ENCODE measurements around the gene GPNMB.

GPNMB gene

DNA sequence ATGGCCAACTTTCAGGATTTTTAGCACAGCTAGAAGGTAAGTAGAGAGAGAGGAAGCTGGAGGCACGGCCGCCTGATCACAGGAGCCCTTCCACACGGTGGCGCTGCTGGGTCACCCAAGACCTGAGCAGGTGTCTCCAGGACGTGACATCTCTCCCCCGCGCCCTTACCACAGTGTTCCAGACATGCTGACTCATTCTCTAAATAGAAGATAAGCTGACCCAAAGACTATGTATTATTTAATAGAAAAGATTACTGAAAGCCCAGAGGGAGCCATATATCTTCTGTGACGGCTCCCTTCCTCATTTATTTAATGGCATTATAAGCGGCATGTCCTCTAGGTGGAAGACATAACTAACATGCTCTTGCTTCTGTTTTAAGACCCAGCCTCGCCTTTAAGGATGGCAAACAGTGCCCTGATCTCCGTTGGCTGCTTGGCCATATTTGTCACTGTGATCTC lies 26.6 kb downstream of the GPNMB start:
- peak; percentile 86 for DNase-seq (ENCODE audit: low read depth)

DNA sequence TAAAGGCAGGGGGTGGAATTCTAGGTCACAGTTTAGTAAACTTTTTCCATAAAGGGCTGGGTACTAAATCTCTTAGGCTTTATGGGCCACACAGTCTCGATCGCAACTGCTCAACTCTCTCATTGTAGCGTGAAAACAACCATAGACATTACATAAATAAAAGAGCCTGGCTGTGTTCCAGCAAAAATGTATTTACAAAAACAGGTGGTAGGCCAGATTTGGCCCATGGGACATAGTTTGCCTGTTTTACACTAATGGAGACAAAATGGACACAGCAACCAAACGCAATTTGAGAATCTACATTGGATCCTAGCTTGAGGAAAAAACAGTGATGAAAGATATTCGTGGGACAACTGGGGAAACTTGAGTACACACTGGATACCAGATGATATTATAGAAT lies 29.3 kb downstream of the GPNMB start:
- no peak for DNase-seq (ENCODE audit: low read depth)

DNA sequence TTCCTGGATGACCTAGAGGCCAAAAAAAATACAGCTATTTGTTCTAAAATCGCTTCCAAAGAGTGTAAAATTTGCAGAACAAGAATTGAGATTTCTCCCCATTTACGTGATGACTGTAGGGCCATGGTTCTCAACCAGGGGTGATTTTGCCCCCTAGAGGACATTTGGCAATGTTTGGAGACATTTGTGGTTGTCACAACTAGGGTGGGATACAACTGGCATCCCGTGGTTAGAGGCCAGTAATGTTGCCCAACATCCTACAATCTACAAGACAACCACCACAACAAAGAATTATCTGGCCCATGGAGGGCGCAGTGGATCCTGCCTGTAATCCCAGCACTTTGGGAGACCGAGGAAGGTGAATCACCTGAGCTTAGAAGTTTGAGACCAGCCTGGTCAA lies 29.8 kb downstream of the GPNMB start:
- no peak for DNase-seq (ENCODE audit: low read depth)

DNA sequence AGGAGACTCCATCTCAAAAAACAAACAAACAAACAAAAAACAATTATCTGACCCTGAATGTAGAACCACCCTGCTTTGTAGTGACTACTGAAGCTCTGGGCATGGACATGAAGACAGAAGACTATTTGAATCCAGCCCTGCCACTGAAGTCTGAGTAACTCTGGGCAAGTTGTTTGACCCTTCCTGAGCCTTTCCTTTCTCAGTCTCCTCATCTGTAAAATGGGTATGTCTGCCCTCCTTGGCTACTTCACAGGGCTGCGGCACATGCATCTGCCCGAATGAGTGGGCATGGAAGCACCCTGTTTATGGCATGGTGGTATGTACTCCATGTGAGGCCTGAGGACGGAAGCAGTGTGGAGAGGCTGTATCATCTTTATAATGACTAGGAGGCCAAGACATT lies 30.4 kb downstream of the GPNMB start:
- DNase-seq (ENCODE audit: low read depth): no peak

DNA sequence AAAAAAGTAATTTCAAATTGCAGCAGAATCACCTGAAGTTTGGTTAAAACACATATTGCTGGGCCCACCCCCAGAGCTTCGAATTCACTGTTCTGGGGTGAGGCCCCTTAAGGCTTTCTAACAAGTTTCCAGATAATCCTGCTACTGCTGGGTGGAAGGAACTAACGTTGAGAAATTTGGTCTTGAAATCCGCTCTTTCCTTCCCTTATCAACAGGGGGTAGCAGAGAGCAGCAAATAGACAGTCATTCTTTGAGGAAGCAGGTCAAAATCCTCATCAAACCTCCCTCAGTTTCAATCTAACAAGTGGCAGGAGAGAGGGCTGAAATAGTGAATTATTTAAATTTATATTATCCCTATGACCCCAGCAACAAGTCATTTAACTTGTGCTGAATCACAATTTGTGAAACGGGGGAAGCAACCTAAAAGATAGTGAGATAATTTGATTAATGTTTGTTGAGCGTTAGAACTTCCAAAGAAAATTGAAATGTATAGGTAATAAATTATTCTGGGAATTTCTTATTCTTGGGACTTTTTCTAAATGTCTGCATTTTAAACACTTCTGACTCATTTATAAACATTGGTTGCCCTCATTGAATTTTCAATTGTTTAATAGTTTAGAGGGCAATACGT lies 30.9 kb downstream of the GPNMB start:
- DNase-seq (ENCODE audit: low read depth): no peak

DNA sequence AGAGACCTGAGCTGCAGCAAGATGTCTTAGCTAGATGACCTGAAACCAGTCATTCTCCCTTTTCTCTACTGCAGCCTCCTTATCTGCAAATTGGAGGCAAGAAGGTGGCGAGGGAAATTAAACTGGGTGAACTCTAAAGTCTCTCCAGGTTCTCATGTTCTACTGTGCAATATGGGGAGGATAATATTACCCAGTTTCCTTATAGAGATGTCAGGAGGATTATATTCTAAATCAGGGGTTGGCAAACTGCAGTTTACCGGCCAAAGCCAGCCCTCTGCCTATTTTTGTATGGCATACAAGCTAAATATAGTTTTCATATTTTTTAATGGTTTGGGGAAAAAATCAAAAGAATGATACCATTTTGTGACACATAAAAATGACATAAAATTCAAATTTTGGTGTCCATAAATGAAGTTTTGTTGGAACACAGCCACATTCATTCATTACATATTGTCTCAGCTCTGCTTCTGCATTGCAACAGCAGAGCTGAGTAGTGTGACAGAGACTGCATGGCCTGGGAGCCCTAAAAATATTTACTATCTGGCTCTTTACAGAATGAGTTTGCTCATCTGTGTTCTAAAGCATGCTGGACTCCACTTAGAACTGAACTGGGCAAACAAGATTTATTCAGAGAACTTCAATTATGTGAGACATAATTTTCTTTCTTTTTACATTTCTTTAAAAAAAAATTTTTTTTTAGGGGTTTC lies 33.4 kb downstream of the GPNMB start:
- DNase-seq (ENCODE audit: low read depth): no peak

DNA sequence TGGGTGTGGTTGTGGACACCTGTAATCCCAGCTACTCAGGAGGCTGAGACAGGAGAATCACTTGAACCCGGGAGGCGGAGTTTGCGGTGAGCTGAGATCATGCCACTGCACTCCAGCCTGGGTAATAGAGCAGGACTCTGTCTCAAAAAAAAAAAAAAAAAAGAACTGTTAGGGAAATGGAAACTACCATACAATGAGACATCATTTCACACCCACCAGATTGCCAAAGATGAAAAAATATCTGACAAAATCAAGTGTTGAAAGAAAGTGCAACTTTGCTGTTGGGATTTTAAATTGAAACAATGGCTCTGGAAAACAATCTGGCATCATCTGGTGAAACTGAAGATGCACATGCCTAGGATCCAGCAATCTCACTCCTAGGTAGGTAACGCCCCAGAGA lies 36.5 kb downstream of the GPNMB start:
- DNase-seq (ENCODE audit: low read depth): no peak

DNA sequence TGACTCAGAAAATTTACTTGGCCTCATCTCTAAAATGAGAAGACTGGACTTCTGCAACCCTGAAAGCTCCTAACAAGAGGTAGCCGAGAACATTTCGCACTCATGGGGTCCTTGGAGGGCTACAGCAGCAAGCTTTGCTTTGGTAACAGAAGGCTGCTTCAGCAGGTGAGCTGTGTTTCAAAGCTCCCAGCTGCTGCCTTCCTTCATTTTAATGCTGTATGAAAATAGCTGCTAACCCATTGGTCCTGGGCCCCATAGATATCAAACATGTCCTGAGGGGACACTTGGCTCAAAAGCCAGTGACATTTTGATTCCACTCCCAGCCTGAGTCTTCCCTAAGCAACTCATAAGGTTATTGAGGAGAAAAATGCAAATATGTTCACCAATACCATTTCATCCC lies 38.3 kb downstream of the GPNMB start:
- no peak for DNase-seq (ENCODE audit: low read depth)

DNA sequence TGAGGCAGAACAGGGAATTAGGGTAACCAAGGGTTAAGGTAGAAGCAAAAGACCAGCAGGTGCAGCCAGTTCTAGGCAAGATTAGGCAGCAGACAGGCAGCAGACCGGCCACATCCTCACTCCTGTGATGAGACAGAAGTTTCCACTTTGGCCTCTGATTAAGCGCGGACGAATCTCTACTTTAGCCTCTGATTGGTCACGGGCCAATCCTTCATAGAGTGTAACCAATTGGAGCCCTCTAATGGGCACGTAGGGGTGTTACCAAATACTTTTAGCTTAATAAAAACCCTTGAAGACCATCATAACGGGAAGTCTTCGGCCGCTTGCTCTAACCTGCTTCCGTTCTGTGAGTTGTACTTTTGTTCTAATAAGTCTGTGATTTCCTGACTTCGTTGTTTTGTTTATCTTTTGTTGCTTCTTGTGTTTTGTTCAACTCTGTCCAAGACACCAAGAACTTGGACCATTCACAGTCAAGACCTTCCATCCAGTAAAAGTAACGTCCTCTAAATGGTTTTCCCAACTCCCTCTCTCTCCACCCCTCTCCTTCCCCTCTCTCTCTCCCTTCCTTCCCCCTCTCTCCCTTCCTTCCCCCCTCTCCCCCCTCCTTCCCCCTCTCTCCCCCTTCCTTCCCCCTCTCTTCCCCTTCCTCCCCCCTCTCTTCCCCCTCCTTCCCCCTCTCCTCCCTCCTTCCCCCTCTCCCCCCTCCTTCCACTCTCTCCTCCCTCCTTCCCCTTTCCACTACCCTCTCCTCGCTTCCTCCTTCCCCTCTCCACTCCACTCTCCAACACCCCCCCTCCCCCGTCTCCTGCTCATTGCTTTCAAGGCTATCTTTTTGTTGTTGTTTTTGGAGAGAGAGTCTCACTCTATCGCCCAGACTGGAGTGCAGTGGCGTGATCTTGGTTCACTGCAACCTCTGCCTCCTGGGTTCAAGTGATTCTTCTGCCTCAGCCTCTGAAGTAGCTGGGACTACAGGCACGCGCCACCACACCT lies 39.4 kb downstream of the GPNMB start:
- DNase-seq (ENCODE audit: low read depth): no peak

DNA sequence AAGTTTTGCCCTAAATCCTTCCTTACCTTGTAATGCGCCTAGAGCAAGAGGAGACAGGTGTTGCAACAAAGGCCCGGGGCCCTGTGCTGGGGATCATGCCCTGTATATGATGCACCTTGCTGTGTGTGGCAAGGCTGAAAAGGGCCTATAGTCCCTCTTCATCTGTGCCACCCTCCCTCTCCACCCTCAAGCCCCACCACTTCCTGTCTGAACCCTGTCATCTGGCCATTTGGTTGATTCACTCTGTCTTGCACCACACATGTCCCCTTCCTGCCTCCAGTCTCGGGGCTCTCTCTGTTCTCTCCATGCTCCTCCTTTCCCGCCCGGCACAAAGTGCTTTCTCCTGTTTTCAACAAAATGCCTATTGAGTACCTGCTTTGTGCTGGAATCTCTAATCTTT lies 41.0 kb downstream of the GPNMB start:
- no peak for DNase-seq (ENCODE audit: low read depth)

DNA sequence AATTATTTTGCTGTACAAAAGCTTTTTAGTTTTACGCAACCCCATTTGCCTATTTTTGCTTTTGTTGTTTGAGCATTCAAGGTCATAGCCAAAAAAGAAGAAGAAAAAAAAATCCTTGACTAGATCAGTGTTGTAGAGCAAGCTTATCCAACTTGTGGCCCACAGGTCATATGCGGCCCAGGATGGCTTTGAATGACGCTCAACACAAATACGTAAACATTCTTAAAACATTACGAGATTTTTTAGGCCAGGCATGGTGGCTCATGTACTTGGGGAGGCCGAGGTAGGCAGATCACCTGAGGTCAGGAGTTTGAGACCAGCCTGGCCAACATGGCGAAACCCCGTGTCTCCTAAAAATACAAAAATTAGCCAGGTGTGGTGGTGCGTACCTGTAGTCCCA lies 44.4 kb downstream of the GPNMB start:
- DNase-seq (ENCODE audit: low read depth): no peak

DNA sequence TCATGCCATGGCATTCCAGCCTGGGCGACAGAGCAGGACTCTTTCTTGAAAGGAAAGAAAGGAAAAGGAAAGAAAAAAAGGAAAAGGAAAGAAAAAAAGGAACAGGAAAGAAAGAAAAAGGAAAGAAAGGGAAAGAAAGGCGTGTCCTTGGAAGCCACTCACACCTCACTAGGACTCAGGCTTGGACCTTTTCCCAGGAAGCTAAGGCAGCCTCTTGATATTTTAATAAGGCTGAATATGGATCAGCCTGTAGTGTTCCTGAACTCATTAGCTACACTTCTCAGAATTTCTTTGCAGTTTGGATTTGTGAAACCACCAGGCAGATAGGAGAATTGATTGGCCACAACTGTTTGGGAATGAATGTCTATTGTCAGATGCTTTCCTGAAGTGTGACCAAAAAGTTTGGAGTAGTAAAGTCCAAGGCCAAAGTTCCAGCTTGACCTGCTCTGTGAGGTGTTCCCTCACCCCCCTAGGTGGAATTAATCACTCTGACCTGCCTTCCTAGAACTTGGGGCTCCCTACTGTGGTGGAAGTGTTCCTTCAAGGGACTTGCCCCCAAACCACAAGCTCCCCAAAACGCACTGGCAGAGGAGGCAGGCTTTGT lies 45.5 kb downstream of the GPNMB start:
- no peak for DNase-seq (ENCODE audit: low read depth)

DNA sequence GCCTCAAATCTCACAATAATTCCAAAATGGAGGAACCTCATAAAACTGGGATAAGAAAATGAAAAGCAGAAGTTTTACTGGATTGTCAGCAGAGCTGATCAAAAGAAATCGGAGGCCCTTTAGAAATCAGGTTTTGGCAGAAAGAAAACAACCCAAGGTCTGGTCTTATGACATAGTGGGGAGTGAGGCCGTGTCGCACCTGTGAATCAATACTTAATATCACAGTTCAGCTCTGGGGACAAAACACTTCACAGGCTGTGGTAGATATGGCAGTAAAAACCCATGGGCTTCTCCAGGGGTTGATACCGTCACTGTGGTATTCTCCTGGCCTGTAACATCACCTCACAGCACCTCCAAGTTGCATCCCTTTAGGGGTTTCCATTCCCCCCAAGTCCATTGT lies 46.0 kb downstream of the GPNMB start:
- DNase-seq (ENCODE audit: low read depth): no peak

DNA sequence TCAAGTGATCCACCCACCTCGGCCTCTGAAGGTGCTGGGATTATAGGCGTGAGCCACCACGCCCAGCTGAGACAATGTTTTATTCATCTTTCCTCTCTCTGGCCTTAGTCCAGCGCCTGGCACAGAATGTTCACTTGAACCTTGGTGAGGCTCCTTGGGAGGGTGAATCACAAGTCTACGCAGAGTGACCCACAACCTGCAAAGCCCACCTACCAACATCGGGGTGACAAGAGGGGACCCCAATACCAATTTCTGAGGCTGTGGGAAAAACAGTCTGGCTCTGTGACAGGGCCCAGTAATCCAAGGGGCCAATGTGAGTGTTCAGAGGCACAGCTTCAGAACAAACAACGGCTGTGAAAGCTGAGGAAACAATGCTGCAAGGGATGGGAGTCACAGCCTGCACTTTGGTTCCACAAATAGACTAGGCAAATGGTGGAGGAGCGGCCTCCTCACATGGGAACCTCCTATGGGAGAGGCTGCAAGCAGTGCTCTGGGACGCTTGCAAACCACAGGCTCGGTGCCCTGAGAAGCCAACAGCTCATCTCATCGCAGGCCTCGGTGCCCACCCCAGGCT lies 47.0 kb downstream of the GPNMB start:
- DNase-seq (ENCODE audit: low read depth): no peak

DNA sequence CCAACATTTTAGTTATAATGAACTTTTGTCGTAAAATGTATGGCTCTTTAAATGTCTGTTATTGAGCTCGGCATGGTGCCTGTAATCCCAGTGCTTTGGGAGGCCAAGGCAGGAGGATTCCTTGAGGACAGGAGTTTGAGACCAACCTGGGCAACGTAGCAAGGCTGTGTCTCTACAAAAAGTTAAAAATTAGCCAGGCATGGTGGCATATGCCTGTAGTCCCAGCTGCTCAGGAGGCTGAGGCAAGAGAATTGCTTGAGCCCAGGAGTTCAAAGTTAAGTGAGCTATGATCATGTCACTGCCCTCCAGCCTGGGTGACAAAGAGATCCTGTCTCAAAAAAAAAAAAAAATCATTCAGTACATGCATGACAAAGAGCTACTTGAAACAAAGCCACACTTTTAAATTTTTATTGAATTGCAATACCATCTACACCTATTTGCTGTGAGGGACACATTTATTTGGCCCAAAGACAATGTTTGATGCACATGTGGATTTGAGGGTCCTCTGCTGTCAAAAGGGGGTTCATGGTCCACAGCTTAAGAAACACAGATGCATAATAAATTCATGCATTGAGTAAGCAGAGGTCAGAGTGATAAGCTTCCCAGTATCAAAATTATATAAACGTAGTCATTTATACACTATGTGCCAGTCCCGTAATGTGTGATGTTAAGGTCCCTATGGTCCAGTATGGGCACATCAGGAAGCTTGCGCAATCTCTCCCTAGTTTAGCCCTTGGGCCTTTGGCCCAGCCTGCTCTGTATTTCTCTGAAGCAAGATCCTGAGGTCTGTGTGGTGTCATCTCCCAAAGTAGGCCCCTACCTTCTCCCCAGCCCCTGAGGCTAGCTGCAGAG lies 48.2 kb downstream of the GPNMB start:
- no peak for DNase-seq (ENCODE audit: low read depth)

DNA sequence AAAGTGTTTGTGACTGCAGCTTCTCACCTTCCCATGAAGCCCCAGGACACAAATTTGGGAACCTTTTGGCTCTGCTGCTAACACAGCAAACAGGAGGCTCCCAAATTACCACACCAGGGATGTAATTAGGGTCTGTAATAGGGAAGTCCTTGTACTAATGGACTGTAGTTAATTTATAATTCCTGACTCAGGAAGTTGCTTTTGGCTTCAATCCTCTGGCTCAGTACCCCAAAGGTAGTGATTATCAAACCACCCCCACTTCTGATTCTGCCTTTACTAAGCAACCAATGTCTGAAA lies 48.8 kb downstream of the GPNMB start:
- DNase-seq (ENCODE audit: low read depth): no peak

DNA sequence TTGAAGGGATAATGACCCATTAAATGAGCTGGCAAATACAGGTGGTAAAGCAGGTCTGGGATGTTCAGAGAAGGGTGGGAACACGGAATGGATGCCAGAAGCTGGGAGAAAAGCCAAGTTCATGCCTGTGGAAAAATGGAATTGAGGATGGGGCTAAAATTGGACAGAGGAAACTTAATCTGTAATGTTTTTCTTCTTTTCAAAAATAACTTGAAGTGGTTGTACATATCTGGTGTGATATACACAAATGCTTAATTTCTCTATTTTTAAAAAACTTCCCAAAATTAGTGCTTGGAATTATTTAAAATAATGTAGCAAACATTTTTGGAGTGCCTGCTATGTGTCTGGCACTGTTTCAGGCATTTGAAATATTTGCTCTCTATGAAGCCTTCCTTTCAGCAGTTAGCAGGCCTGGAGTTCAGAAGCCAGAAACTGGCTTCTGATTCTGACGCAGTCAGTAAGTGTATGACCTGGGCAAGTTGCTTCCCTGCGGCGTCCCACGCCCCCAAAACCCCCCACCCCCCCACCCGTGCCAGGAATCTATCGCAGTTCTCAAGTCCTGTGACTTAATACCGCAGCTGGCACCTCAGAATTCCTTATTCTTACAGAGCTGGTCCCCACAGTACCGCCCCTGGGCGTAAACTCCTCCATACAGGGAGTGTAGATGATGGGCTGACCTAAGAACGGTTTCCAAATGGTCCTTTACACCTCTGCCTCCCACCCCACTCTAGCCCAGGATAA lies 51.7 kb downstream of the GPNMB start:
- no peak for DNase-seq (ENCODE audit: low read depth)

DNA sequence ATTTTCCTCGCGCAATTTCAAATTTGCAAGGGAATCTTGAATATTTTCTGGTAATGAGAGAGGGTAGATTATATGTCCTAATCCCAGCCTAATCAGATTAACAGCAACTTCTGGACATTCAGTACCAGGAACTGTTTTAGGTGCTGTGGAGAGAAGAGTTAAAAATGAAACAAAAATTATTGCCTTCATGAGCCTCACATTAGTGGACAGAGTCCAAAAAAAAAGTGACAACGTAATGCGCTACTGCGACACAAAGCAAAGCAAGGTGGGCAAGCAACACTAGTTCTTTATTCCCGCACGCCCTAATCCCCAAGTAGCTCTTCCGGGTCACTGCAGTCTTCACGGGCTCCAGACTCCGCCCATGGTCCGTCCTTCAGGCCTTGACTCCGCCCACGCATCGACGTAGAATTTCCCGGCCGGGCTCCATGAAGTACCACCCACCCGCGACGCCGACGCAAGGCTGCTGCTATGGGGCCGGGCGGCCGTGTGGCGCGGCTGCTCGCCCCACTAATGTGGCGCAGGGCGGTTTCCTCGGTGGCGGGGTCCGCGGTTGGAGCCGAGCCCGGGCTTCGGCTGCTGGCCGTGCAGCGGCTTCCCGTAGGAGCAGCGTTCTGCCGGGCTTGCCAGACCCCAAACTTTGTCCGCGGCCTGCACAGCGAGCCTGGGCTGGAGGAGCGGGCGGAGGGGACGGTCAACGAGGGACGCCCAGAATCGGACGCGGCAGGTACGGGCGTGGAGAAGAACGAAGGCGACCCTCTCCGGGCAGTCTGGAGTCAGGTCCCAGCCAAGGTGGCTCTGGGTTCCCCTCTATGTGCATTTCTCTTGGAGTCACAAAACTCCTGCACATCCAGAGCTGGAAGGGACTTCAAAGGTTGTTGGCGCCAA lies 52.6 kb downstream of the GPNMB start, which contains the start of gene MALSU1:
TSS of gene MALSU1 (plus strand) at position 455 of the 885 bp plus-strand sequence. CDS start at position 469, 14 bp downstream.
- DNase-seq (ENCODE audit: low read depth): peak; percentile 96

DNA sequence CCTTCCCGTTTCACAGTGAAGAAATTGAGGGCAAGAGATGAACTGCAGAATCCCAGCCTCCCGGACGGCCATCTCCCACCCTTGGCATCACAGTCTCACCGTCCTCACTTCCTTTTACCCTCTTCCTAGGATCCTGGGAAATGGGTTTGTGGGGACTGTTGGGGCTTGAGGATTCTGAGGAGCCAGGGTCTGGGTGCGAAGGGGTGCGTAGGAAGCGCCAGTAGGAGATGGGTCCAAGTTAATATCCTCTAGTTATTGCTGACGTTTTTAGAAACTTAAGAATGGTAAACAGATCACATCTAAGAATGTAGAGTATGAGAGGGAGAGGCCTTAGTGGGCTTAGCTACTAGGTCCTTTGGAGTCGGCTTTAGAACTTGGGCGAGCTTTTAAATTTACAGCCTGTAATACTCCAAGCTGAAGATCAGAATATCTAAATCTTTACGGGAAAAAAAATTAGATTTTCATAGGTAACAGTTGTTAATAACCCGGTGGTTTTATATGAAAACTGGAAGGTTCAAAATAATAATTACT lies 53.3 kb downstream of the GPNMB start:
- no peak for DNase-seq (ENCODE audit: low read depth)
